Left hindlimb (tissue), 1 donor: Measurements from ENCODE around the gene PRMT2.
"Not testable (repeated sequence)": the region's sequence is repeated elsewhere in the genome, so short reads cannot be mapped to it uniquely, and the experiment has no call there.

Experiments
- DNase-seq: peaks from one replicate; pipeline ENCODE4 v3.0.0-alpha.2; 2018

The PRMT2 gene

GRCh38 chr21:46676542-46676941 lies 41.1 kb downstream of the PRMT2 start:
- DNase-seq = not testable (repeated sequence)

- not testable (repeated sequence) for DNase-seq
Measured at GRCh38 chr21:46681593-46681992, 46.1 kb downstream of the PRMT2 start.

GRCh38 chr21:46698652-46699051 lies 63.2 kb downstream of the PRMT2 start:
- DNase-seq = not testable (repeated sequence)

DNA sequence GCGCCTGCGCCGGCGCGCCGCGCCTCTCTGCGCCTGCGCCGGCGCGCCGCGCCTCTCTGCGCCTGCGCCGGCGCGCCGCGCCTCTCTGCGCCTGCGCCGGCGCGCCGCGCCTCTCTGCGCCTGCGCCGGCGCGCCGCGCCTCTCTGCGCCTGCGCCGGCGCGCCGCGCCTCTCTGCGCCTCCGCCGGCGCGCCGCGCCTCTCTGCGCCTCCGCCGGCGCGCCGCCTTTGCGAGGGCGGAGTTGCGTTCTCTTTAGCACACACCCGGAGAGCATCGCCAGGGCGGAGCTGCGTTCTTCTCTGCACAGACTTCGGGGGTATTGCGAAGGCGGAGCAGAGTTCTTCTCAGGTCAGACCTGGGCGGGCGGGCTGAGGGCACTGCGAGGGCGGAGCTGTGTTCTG lies 63.6 kb downstream of the PRMT2 start:
- DNase-seq = not testable (repeated sequence)
